SU-DHL-6 (cell line): ENCODE data around the gene BMP7.

ENCODE experiments used
- H2AFZ ChIP-seq: fragments of 200-600 bp; sonication (generic); 2 replicates; pipeline ENCODE4 v1.6.1; 2014; ENCODE audit warnings: low read depth, mild to moderate bottlenecking, moderate library complexity, mixed read lengths, antibody characterized with exemption, low read length; ENCODE audit not compliant: severe bottlenecking
- H3F3A ChIP-seq: fragments of 200-600 bp; shearing (Covaris generic); 2 replicates; pipeline ENCODE4 v1.6.0; 2016; ENCODE audit warnings: antibody characterized with exemption, mild to moderate bottlenecking; ENCODE audit not compliant: insufficient read depth
- H3K27ac ChIP-seq: fragments of 200-600 bp; sonication (generic); 2 replicates; pipeline ENCODE4 v1.5.1; 2016; ENCODE audit warnings: low read depth, mild to moderate bottlenecking, low read length, moderate library complexity, mixed read lengths
- H3K27me3 ChIP-seq: fragments of 200-600 bp; sonication (generic), shearing (Covaris generic); 2 replicates; pipeline ENCODE4 v1.6.0; 2014; ENCODE audit warnings: mild to moderate bottlenecking, low read length
- H3K36me3 ChIP-seq: fragments of 200-600 bp; sonication (generic); 2 replicates; pipeline ENCODE4 v1.6.1; 2014; ENCODE audit warnings: mild to moderate bottlenecking, low read length, mixed read lengths
- H3K4me2 ChIP-seq: fragments of 300-600, 200-600 bp; shearing (Covaris generic), sonication (generic); 2 replicates; pipeline ENCODE4 v1.6.0; 2014; ENCODE audit warnings: low read length, low read depth, mild to moderate bottlenecking; ENCODE audit not compliant: poor library complexity, severe bottlenecking
- H3K4me3 ChIP-seq: fragments of 200-600 bp; sonication (generic); 2 replicates; pipeline ENCODE4 v1.5.1; 2014; ENCODE audit warnings: antibody characterized with exemption, low read length, mild to moderate bottlenecking, mixed read lengths; ENCODE audit not compliant: insufficient read depth, poor library complexity, severe bottlenecking
- H3K79me2 ChIP-seq: fragments of 200-600 bp; sonication (generic); 2 replicates; pipeline ENCODE4 v1.6.1; 2014; ENCODE audit warnings: mild to moderate bottlenecking, low read length, moderate library complexity; ENCODE audit not compliant: insufficient read depth
- H3K9ac ChIP-seq: fragments of 200-600 bp; sonication (generic); 2 replicates; pipeline ENCODE4 v1.7.0; 2014; ENCODE audit warnings: mild to moderate bottlenecking, low read length
- H3K9me2 ChIP-seq: fragments of 200-600 bp; sonication (generic); replicated peaks from 2 replicates; pipeline ENCODE4 v1.6.1; 2014; ENCODE audit warnings: low read length; ENCODE audit not compliant: insufficient read depth
- H3K9me3 ChIP-seq: fragments of 200-600 bp; sonication (generic); 2 replicates; pipeline ENCODE4 v1.6.1; 2014; ENCODE audit warnings: low read length, mixed read lengths; ENCODE audit not compliant: insufficient read depth
- H4K20me1 ChIP-seq: fragments of 200-600 bp; sonication (generic); 2 replicates; pipeline ENCODE4 v1.6.1; 2014; ENCODE audit warnings: low read depth, mild to moderate bottlenecking, antibody characterized with exemption, low read length, moderate library complexity, mixed read lengths
- CTCF ChIP-seq: fragments of 200-600 bp; sonication (generic); IDR thresholded peaks from one replicate; pipeline ENCODE4 v1.5.1; 2017; ENCODE audit warnings: antibody characterized with exemption, mild to moderate bottlenecking, low read length, moderate library complexity; ENCODE audit not compliant: insufficient read depth, poor library complexity, severe bottlenecking
- EZH2phosphoT487 ChIP-seq: fragments of 200-600 bp; sonication (generic), shearing (Covaris generic); conservative IDR thresholded peaks from 2 replicates; pipeline ENCODE4 v1.6.1; 2018; ENCODE audit warnings: mild to moderate bottlenecking, antibody characterized with exemption, low read length, moderate library complexity, mixed read lengths

The BMP7 gene

DNA sequence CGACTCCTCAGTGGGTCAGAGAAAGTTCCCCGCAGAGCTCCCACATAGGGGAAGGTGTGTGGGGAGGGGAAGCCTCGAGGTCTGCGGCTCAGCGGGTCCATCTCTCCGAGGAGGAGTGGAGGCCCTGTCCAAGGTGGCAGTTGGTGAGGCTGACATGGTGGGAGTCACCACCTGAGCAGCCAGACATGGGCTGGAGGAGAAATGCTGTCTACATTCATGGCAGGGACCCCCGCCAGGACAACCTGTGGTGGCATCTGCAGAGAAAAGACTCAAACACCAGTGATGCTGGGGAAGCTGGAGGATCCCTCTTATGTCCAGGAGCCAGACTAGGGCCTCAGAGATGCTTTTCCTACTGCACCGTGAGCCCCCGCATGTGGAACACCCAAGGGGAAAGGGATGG, 49.8 kb downstream of the BMP7 start:
- TF ChIP-seq EZH2phosphoT487 (no peak), CTCF (no peak)
- Histone ChIP-seq H3K27me3 (no peaks in the 10 kb centered on the region), H2AFZ (no peak overlapping the region)

GRCh38 chr20:57215826-57216471, 50.5 kb downstream of the BMP7 start:
- Histone ChIP-seq H3F3A (no peaks in the 10 kb centered on the region), H3K9me2 (no peaks in the 10 kb centered on the region), H3K4me2 (no peak overlapping the region), H3K4me3 (no peak overlapping the region), H3K27ac (no peak overlapping the region), H3K9me3 (no peaks in the 10 kb centered on the region), H3K9ac (no peak overlapping the region), H3K79me2 (peaks cover 63% of the 10 kb centered on the region), H4K20me1 (no peaks in the 10 kb centered on the region; the same call in 1 of the 2 replicates), H2AFZ (no peak overlapping the region), H3K36me3 (peaks cover 6% of the 10 kb centered on the region; the same call in 1 of the 2 replicates), H3K27me3 (no peaks in the 10 kb centered on the region)
- TF ChIP-seq CTCF (no peak), EZH2phosphoT487 (no peak)

More for the DNA sequence above, 49.8 kb downstream of the BMP7 start:
- no peak overlapping the region for H3K9ac ChIP-seq
- H3K4me3 ChIP-seq: no peak overlapping the region
- H3K4me2 ChIP-seq: no peak overlapping the region
- H3K36me3 ChIP-seq: peaks cover 12% of the 10 kb centered on the region
- H3F3A ChIP-seq: no peaks in the 10 kb centered on the region
- no peaks in the 10 kb centered on the region; the same call in 1 of the 2 replicates for H4K20me1 ChIP-seq
- H3K27ac ChIP-seq: no peak overlapping the region
- no peaks in the 10 kb centered on the region for H3K9me2 ChIP-seq
- H3K9me3 ChIP-seq: no peaks in the 10 kb centered on the region
- peaks cover 62% of the 10 kb centered on the region for H3K79me2 ChIP-seq

DNA sequence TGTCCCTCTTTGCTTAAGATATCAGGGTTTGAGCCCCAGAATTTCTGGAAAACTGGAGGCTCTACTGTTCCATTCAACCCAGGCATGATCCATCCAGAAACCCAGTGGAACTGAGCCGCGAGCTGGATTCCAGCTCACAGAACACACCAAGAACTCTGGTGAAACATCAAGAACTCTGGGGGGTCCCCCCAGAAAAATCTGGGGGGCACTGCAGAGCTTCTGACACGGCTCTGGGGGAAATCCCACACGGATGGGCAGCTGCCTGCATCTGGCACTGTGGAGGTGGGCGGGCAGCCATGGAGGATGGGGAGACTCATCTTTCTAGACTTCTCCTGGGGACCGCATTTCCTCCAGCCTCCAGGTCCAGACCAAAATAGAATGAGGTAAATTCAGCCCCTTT, 51.0 kb downstream of the BMP7 start:
- no peak overlapping the region for H3K4me2 ChIP-seq
- no peaks in the 10 kb centered on the region for H3K27me3 ChIP-seq
- no peaks in the 10 kb centered on the region for H3F3A ChIP-seq

More for the DNA sequence above, 51.0 kb downstream of the BMP7 start:
- no peak overlapping the region for H3K4me3 ChIP-seq
- H3K9ac ChIP-seq: no peak overlapping the region
- H3K9me3 ChIP-seq: no peaks in the 10 kb centered on the region
- no peak overlapping the region for H2AFZ ChIP-seq
- H3K79me2 ChIP-seq: peaks cover 66% of the 10 kb centered on the region
- H3K27ac ChIP-seq: no peak overlapping the region
- H4K20me1 ChIP-seq: no peaks in the 10 kb centered on the region; the same call in 1 of the 2 replicates
- TF ChIP-seq CTCF (no peak), EZH2phosphoT487 (no peak)
- no peaks in the 10 kb centered on the region for H3K9me2 ChIP-seq
- H3K36me3 ChIP-seq: peaks cover 6% of the 10 kb centered on the region; the same call in 1 of the 2 replicates
